Cerebellar cortex (tissue), 1 donor: Measurements from ENCODE around the gene HOATZ.

Source experiments
- DNase-seq: peaks from one replicate; pipeline ENCODE4 v3.0.0-alpha.2; 2015; ENCODE audit warnings: low spot score

Gene HOATZ

GRCh38 chr11:111549196-111549868 is 34.8 kb downstream of the HOATZ start:
- DNase-seq: no peak

GRCh38 chr11:111549869-111550203 is 35.3 kb downstream of the HOATZ start:
- DNase-seq: peak; percentile 48

- DNase-seq: no peak
Observed at GRCh38 chr11:111550258-111550657, 35.7 kb downstream of the HOATZ start.

GRCh38 chr11:111554532-111554931 is 40.0 kb downstream of the HOATZ start:
- DNase-seq: no peak

GRCh38 chr11:111555255-111555654 is 40.7 kb downstream of the HOATZ start:
- DNase-seq: no peak

GRCh38 chr11:111557425-111558111 is 43.0 kb downstream of the HOATZ start:
- peak; percentile 19 for DNase-seq

GRCh38 chr11:111559800-111560464 is 45.4 kb downstream of the HOATZ start:
- DNase-seq: peak; percentile 25

GRCh38 chr11:111560800-111561199 is 46.2 kb downstream of the HOATZ start:
- no peak for DNase-seq

- DNase-seq: no peak
Observed at GRCh38 chr11:111561306-111561705, 46.7 kb downstream of the HOATZ start.

- DNase-seq: peak; percentile 47
Observed at GRCh38 chr11:111561791-111562325, 47.3 kb downstream of the HOATZ start.

- DNase-seq: peak; percentile 19
Observed at GRCh38 chr11:111562692-111563389, 48.3 kb downstream of the HOATZ start.

GRCh38 chr11:111565114-111565720 is 50.6 kb downstream of the HOATZ start:
- DNase-seq: peak; percentile 83

GRCh38 chr11:111566324-111566723 is 51.7 kb downstream of the HOATZ start:
- peak; percentile 24 for DNase-seq

GRCh38 chr11:111569476-111569875 is 54.9 kb downstream of the HOATZ start:
- no peak for DNase-seq

GRCh38 chr11:111570796-111571195 is 56.2 kb downstream of the HOATZ start:
- no peak for DNase-seq

GRCh38 chr11:111571829-111572501 is 57.4 kb downstream of the HOATZ start:
- DNase-seq: no peak

- DNase-seq: no peak
Observed at GRCh38 chr11:111572581-111572980, 58.0 kb downstream of the HOATZ start.

- peak; percentile 25 for DNase-seq
Observed at GRCh38 chr11:111573821-111574249, 59.3 kb downstream of the HOATZ start.

GRCh38 chr11:111574373-111575225 is 60.0 kb downstream of the HOATZ start:
- peak; percentile 20 for DNase-seq

- DNase-seq: no peak
Observed at GRCh38 chr11:111575740-111576139, 61.2 kb downstream of the HOATZ start.
